ENCODE measurements around the gene MBNL1.
"Not testable (repeated sequence)": the region's sequence is repeated elsewhere in the genome, so short reads cannot be mapped to it uniquely, and the experiment has no call there.

Gene MBNL1

DNA sequence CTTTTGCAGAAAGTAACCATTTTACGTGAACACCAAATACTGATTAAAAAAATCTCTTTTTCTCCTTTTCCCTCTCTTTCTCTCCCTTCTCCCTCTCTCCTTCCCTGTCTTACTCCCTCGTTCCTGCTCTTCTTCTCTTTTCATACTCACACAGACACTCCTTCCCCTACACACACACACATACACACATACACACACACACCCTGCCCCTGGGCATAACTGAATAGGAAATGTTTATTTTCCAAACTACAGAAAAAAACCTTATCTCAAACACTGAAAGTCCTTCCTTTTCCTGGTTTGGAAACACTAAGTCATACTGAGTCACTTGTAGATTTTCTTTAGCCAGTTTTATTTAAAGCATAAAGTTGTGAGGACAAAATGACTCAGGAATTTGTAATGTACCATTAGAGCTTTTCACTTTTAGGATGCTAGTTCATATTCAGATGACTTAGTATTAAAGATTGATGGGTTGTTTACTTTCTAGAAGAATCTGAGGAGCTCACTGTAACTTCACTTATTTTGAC, 62.4 kb downstream of the MBNL1 start:
- DNase-seq, result no peak
- in situ Hi-C loops (cut with MboI; ENCODE audit: low pct_unique_long_range_greater_than_20kb, low sequenced_read_pairs), result no loop called here

- in situ Hi-C loops (cut with MboI; ENCODE audit: low pct_unique_long_range_greater_than_20kb, low sequenced_read_pairs), result no loop called here
These were observed 63.3 kb downstream of the MBNL1 start for GRCh38 chr3:152331998-152332397.

GRCh38 chr3:152333928-152334327, 65.2 kb downstream of the MBNL1 start:
- in situ Hi-C loops (cut with MboI; ENCODE audit: low pct_unique_long_range_greater_than_20kb, low sequenced_read_pairs), result no loop called here
- no peak for DNase-seq

More at GRCh38 chr3:152331998-152332397, 63.3 kb downstream of the MBNL1 start:
- no peak for DNase-seq

DNA sequence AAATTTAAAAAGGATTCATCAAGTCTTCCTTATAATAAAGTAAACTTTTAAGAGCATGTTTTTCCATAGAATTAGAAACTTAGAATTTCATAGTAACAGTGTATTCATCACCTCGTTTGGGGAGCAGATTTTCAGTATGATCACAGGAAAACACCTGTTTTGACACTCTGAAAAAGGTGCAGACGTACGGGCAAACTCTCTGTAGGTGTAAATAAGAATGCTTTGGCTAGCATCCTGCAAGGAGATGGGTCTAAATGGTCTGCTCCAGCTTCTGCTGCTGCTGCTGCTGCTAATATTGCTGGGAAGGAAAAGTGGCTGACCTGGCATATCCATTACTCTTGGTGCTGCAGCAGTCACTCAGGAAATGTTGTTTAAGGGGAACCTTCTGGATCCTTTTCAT, 66.0 kb downstream of the MBNL1 start:
- in situ Hi-C loops (cut with MboI; ENCODE audit: low pct_unique_long_range_greater_than_20kb, low sequenced_read_pairs), result no loop called here
- DNase-seq, result no peak

- no peak for DNase-seq
These were observed 66.5 kb downstream of the MBNL1 start for GRCh38 chr3:152335273-152335672.

DNA sequence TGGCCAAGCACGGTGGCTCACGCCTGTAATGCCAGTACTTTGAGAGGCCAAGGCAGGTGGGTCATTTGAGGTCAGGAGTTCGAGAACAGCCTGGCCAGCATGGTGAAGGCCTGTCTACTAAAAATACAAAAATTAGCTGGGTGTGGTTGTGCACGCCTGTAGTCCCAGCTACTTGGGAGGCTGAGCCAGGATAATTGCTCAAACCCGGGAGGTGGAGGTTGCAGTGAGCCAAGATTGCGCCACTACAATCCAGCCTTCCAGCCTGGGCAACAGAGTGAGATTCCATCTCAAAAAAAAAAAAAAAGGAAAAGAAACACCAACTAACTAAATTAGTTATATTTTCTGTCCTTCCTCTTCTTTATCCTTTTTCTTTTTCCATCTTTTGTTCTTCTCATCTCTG, 68.6 kb downstream of the MBNL1 start:
- in situ Hi-C loops (cut with MboI; ENCODE audit: low pct_unique_long_range_greater_than_20kb, low sequenced_read_pairs); DNase-seq: not testable (repeated sequence)

More at GRCh38 chr3:152335273-152335672, 66.5 kb downstream of the MBNL1 start:
- in situ Hi-C loops (cut with MboI; ENCODE audit: low pct_unique_long_range_greater_than_20kb, low sequenced_read_pairs), result no loop called here

DNA sequence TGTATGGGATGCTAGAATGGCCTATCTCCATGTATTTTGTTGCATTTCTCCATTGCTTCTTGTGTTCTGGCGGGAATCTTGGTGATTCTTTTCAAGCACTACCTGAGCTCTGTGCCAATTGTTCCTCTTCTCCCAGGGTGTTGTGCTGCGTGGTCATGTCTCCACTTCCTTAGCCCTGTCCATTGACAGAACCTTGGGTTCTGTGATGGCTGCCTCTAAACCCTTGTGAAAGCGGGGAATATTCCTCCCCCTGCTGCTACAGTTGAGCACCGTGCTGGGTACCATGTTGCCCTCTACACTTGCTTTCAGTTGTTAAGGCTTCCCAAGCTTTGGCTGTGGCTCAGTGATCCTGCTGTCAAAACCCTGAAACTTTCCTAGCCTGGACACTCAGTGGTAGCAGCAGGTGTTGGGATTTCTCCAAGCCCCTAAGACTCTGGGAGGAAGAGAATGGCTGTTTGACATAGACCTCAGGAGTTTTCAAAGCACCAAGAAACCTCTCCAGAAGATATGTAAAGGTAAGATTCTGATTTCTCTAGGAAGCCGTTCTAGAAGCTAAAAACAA, 69.5 kb downstream of the MBNL1 start:
- no peak for DNase-seq

DNA sequence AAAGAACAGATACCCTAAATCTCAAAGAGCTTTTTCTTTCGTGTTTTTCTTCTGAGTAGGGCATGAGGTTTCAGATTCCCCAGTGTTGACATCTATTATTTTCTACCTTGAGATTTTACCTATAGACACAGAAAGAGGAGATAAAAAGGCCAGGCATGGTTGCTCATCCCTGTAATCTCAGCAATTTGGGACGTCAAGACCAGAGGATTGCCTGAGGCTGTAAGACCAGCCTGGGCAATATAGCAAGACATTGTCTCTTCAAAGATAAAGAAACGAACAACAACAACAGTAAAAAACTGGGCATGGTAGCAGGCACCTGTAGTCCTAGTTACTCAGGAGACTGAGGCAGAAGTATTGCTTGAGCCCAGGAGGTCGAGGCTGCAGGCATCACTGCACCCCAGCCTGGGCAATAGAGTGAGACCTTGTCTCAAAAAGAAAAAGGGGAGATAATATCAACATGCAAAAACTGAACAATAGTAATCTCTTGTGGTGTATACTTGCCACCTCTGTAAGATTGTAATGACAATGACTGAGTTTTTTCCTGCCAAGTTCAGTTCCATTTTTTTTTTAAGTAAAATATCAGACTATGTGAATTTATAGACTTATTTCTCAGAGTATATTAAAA, 71.3 kb downstream of the MBNL1 start:
- no peak for DNase-seq
- in situ Hi-C loops (cut with MboI; ENCODE audit: low pct_unique_long_range_greater_than_20kb, low sequenced_read_pairs), result no loop called here

More for the DNA sequence above, 69.5 kb downstream of the MBNL1 start:
- in situ Hi-C loops (cut with MboI; ENCODE audit: low pct_unique_long_range_greater_than_20kb, low sequenced_read_pairs), result no loop called here

- DNase-seq, result no peak
These were observed 76.5 kb downstream of the MBNL1 start for GRCh38 chr3:152345233-152345632.

GRCh38 chr3:152346058-152346457, 77.3 kb downstream of the MBNL1 start:
- in situ Hi-C loops (cut with MboI; ENCODE audit: low pct_unique_long_range_greater_than_20kb, low sequenced_read_pairs), result no loop called here
- no peak for DNase-seq

More at GRCh38 chr3:152345233-152345632, 76.5 kb downstream of the MBNL1 start:
- in situ Hi-C loops (cut with MboI; ENCODE audit: low pct_unique_long_range_greater_than_20kb, low sequenced_read_pairs), result no loop called here

GRCh38 chr3:152346740-152347139, 78.0 kb downstream of the MBNL1 start:
- in situ Hi-C loops (cut with MboI; ENCODE audit: low pct_unique_long_range_greater_than_20kb, low sequenced_read_pairs), result no loop called here

GRCh38 chr3:152348436-152349177, 79.9 kb downstream of the MBNL1 start:
- no peak for DNase-seq
- in situ Hi-C loops (cut with MboI; ENCODE audit: low pct_unique_long_range_greater_than_20kb, low sequenced_read_pairs), result no loop called here

More at GRCh38 chr3:152346740-152347139, 78.0 kb downstream of the MBNL1 start:
- no peak for DNase-seq

GRCh38 chr3:152349392-152349791, 80.7 kb downstream of the MBNL1 start:
- in situ Hi-C loops (cut with MboI; ENCODE audit: low pct_unique_long_range_greater_than_20kb, low sequenced_read_pairs), result no loop called here
- no peak for DNase-seq

DNA sequence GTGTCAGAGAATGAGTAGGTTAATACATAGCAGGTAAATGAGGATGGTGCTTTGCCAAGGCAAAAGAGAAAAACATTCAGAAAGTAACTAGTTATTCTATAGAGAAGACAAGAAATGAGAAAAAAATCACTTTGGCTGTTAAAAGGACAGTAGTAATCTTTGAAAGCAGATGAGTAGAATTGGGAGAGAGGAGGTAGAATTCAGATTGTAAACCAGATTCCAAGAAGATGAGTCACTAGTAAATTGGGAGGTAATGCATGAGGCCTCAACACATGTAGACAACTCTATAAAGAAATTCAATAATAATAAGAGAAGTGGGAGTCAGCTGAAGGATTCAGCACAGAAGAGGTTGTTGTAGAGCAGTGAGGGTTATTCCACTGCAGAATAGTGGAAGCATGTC, 81.4 kb downstream of the MBNL1 start:
- in situ Hi-C loops (cut with MboI; ENCODE audit: low pct_unique_long_range_greater_than_20kb, low sequenced_read_pairs), result no loop called here
- no peak for DNase-seq

- no peak for DNase-seq
- in situ Hi-C loops (cut with MboI; ENCODE audit: low pct_unique_long_range_greater_than_20kb, low sequenced_read_pairs), result no loop called here
These were observed 82.0 kb downstream of the MBNL1 start for GRCh38 chr3:152350776-152351175.

DNA sequence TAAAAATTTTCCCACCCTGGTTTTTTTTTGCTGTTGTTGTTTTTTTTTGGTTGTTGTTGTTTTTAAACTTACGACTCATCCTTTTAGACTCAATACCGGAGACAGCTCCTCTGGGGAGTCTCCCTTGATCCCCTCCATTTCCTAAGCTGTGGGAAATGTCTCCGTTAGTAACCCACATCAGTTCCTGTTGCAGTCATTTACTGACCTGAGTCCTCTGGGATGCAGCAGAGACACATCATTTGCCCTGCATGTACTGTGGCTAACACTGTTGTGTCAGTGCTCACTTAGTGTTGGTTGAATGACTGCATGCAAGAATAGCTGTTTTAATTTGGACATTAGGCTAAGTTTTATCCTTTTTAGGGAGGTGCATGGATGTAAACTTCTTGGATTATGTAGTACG, 83.8 kb downstream of the MBNL1 start:
- no peak for DNase-seq
- in situ Hi-C loops (cut with MboI; ENCODE audit: low pct_unique_long_range_greater_than_20kb, low sequenced_read_pairs), result no loop called here

DNA sequence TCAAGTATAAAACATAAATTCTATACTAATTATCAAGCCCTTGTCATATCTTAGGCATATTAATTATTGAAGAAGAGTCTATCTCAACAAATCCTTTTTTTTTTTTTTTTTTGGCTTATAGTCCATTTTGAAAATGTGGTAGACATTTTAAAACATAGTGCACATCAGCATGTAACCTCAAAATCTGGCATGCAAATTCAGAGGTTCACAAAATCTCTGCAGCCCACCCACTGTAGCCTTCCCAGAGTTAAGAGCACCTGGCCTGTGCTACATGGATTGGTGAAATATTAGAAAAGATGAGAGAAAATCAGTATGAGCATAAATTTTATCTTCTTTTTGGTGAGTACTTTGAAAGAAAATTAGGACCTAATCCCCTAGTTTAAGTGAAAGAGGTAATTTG, 84.8 kb downstream of the MBNL1 start:
- in situ Hi-C loops (cut with MboI; ENCODE audit: low pct_unique_long_range_greater_than_20kb, low sequenced_read_pairs), result no loop called here
- no peak for DNase-seq

- in situ Hi-C loops (cut with MboI; ENCODE audit: low pct_unique_long_range_greater_than_20kb, low sequenced_read_pairs), result no loop called here
- DNase-seq, result no peak
These were observed 87.3 kb downstream of the MBNL1 start for GRCh38 chr3:152355744-152356665.

DNA sequence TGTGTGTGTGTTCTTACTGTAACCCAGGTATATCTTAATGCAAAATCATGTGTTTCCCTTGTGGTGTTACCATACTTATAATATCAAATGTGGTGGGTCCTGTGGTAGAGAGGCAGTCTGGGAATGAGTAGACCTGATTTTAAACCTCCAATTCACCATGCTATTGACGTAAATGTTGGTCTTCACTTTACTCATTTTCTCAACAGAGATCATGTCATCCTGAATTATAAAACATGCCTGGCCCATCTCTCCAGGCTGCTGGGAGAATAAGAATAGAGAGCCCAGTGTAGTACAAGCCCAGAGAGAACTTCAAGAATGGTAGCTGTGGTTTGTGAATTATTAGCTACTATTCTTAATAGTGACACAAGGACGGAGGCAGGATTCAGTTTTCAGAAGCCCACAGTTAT, 88.1 kb downstream of the MBNL1 start:
- DNase-seq, result no peak
- in situ Hi-C loops (cut with MboI; ENCODE audit: low pct_unique_long_range_greater_than_20kb, low sequenced_read_pairs), result no loop called here
